Measurements from ENCODE around the gene UBE3A.

Gene UBE3A

DNA sequence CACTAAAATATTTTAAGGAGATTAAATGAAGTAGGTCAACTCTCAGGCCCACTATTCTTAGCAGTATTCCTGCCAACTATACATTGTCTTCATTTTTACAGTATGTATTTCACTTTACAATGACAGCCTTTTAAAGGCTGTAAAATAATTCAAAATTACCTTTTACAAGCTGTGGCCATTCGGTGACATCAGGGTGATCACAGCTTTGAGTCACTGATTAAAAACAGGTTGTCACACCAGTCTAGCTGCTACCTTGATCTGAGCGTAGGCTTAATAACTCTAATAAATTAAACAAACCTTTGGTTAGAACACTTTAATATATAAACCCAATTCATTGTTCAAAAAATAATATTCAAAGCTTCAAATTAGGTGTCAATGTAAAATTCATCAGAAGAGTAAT is 29.9 kb downstream of the UBE3A start:
- DNase-seq (ENCODE audit: low read depth) = no peak
- TF ChIP-seq, protein P1, sequence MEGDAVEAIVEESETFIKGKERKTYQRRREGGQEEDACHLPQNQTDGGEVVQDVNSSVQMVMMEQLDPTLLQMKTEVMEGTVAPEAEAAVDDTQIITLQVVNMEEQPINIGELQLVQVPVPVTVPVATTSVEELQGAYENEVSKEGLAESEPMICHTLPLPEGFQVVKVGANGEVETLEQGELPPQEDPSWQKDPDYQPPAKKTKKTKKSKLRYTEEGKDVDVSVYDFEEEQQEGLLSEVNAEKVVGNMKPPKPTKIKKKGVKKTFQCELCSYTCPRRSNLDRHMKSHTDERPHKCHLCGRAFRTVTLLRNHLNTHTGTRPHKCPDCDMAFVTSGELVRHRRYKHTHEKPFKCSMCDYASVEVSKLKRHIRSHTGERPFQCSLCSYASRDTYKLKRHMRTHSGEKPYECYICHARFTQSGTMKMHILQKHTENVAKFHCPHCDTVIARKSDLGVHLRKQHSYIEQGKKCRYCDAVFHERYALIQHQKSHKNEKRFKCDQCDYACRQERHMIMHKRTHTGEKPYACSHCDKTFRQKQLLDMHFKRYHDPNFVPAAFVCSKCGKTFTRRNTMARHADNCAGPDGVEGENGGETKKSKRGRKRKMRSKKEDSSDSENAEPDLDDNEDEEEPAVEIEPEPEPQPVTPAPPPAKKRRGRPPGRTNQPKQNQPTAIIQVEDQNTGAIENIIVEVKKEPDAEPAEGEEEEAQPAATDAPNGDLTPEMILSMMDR (IDR thresholded peaks at IDR 0.05; ENCODE audit: control insufficient read depth, insufficient read depth, low read depth, low read length, missing control alignments) = no peak
- no peak overlapping the region for H3K4me3 ChIP-seq (ENCODE audit: control insufficient read depth, low read depth, low read length)

DNA sequence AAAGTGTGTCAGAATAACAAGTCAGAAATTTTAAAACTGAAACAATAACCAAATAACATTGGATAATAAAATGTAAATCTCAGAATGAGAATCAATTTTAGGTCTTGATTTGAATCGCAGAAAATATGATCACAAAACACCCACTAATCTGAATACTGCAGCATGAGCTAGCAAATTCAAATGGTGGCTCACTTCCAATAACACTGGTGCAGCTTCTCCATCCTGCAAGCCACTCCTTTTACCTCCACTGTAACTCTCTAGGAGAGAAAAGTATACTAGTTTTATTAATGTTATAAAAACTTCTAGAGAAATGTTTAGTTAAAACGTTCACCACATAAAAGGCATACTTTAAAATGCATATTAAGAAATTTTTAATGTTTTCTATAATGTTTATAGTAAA is 30.4 kb downstream of the UBE3A start:
- no peak for DNase-seq (ENCODE audit: low read depth)
- H3K4me3 ChIP-seq (ENCODE audit: control insufficient read depth, low read depth, low read length) = no peak overlapping the region
- TF ChIP-seq, protein P1 (IDR thresholded peaks at IDR 0.05; ENCODE audit: control insufficient read depth, insufficient read depth, low read depth, low read length, missing control alignments) = no peak

DNA sequence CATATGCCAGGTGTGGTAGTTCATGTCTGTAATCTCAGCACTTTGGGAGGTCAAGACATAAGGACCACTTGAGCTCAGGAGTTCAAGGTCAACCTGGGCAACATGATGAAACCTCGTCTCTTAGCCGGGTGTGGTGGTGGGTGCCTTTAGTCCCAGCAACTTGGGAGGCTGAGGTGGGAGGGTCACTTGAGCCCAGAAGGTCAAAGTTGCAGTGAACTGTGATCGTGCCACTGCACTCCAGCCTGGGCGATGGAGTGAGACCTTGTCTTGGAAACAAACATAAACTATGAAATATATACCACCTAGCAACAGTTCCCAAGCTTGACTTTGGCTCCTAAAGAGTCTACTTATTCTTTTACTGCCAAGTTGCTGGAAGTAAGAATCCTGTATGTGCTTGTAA is 30.9 kb downstream of the UBE3A start:
- TF ChIP-seq, protein P1 (IDR thresholded peaks at IDR 0.05; ENCODE audit: control insufficient read depth, insufficient read depth, low read depth, low read length, missing control alignments) = no peak
- DNase-seq (ENCODE audit: low read depth) = no peak
- H3K4me3 ChIP-seq (ENCODE audit: control insufficient read depth, low read depth, low read length) = no peak overlapping the region

DNA sequence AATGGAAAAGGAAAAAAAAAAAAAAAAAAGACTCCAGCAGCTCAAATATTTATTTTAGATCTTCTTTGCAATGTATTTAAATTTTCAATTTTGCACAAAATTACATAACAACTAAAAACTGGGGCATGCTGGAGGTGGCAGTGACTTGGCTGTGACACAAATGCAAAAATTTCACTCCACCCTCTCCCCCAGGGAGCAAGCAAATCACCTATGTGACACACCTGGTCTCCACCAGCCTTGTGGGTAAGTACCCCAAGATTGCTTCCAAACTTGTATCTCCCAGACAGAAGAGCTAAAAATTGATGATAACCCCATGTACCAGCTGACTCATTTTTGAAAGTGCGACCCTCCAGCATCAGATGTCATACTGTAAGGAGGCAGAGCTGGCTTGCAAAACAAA is 32.0 kb downstream of the UBE3A start:
- TF ChIP-seq, protein P1 (IDR thresholded peaks at IDR 0.05; ENCODE audit: control insufficient read depth, insufficient read depth, low read depth, low read length, missing control alignments) = no peak
- no peak overlapping the region for H3K4me3 ChIP-seq (ENCODE audit: control insufficient read depth, low read depth, low read length)
- no peak for DNase-seq (ENCODE audit: low read depth)

DNA sequence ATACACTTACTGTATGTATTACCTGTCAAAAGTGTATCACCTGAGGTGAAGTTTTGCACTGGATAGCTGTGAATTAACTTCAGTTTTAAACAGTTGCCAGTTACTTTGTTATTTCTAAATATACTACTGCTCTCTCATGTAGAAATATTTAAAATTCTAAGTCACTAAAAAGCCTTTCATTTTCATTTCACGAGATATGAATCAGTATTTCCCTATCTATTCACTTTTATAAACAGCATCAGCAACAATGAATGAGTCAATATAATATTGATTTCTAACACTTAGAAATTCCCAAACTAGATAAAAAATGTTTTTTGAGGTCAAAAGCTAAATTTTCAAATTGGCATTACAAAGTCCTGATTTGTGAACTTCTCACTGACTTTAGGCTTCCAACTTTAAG is 32.6 kb downstream of the UBE3A start:
- TF ChIP-seq, protein P1 (IDR thresholded peaks at IDR 0.05; ENCODE audit: control insufficient read depth, insufficient read depth, low read depth, low read length, missing control alignments) = no peak
- DNase-seq (ENCODE audit: low read depth) = no peak
- H3K4me3 ChIP-seq (ENCODE audit: control insufficient read depth, low read depth, low read length) = no peak overlapping the region

DNA sequence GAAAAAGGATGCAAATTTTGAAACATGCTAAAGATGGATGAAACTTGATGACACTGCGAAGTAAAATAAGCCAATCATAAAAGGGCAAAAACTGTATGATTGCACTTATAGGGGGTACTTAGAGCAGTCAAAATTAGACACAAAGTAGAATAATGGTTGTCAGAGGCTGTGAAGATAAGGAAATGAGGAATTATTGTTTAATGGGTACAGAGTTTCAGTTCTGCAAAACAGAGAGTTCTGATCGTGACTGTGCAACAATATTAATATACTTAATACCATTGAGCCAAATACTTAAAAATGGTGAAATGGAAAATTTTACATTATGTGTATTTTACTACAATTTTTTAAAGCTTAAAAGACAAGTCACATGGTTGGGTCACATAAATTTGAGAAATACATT is 35.1 kb downstream of the UBE3A start:
- no peak for DNase-seq (ENCODE audit: low read depth)
- H3K4me3 ChIP-seq (ENCODE audit: control insufficient read depth, low read depth, low read length) = no peak overlapping the region
- TF ChIP-seq, protein P1 (IDR thresholded peaks at IDR 0.05; ENCODE audit: control insufficient read depth, insufficient read depth, low read depth, low read length, missing control alignments) = no peak

DNA sequence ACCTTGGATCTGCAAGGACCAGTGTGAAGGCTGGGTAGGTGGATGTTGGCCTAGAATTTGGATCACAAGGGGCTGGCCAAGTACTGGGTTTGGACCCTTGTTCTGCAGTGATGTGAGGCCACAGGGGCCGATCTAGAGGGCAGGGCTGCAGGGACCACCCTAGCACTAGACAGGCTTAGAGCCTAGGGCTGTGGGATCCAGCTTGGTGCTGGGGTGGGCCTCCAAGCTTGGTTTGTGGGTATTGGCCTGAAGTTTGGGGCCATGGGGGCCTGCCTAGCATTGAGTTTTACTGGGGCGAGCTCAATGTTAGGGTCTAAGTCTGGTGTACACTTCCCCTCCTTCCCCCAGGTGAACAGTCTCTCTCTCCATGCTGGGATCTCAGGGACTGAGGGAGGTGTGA is 36.5 kb downstream of the UBE3A start:
- no peak overlapping the region for H3K4me3 ChIP-seq (ENCODE audit: control insufficient read depth, low read depth, low read length)
- no peak for DNase-seq (ENCODE audit: low read depth)
- TF ChIP-seq, protein P1 (IDR thresholded peaks at IDR 0.05; ENCODE audit: control insufficient read depth, insufficient read depth, low read depth, low read length, missing control alignments) = no peak

Measured in AG09309 (cell line).